Keratinocyte (primary cell): ENCODE data around the gene PLEKHA6. TPM values are rescaled to one million over a fixed set of nuclear protein-coding genes. Genes with fewer than 3 reads are reported as not detected.

Experiments used
- DNase-seq: peaks from one replicate; pipeline ENCODE4 v3.0.0-alpha.2; 2011; ENCODE audit warnings: low read depth, missing footprints, low spot score
- FAIRE-seq: peaks from 2 replicates; lab custom pipeline; 2011; peaks lifted over from hg19 to GRCh38; lab: Jason Lieb, UNC
- H2AFZ ChIP-seq: 2 replicates; pipeline ENCODE4 v1.6.0; 2012; ENCODE audit warnings: low read length, control low read depth, inconsistent platforms; ENCODE audit not compliant: control insufficient read depth
- H3K27ac ChIP-seq: 2 replicates; pipeline ENCODE4 v1.5.1; 2011; ENCODE audit warnings: low read length; ENCODE audit not compliant: control insufficient read depth, insufficient read depth
- H3K27me3 ChIP-seq: 3 replicates; pipeline ENCODE4 v1.6.0; 2011; ENCODE audit warnings: low read length; ENCODE audit not compliant: control insufficient read depth, insufficient read depth; ENCODE audit errors: extremely low read depth
- H3K36me3 ChIP-seq, 2 experiments: 2 replicates in 1 of 2; 3 replicates in 1 of 2; pipeline ENCODE4 v1.5.1; 2011; ENCODE audit warnings: low read length in 2 of 2, mild to moderate bottlenecking in 1 of 2; ENCODE audit not compliant: control insufficient read depth in 2 of 2, insufficient read depth in 2 of 2; ENCODE audit errors: extremely low read depth in 1 of 2
- H3K4me1 ChIP-seq: 3 replicates; pipeline ENCODE4 v1.5.1; 2011; ENCODE audit warnings: low read length; ENCODE audit not compliant: control insufficient read depth, insufficient read depth; ENCODE audit errors: extremely low read depth
- H3K4me2 ChIP-seq: 3 replicates; pipeline ENCODE4 v1.6.0; 2011; ENCODE audit warnings: low read depth, low read length; ENCODE audit not compliant: control insufficient read depth, insufficient read depth; ENCODE audit errors: extremely low read depth
- H3K4me3 ChIP-seq, 3 experiments: fragments of 200-600 bp in 1 of 3; sonication (generic) in 1 of 3; 2 replicates in 2 of 3; 3 replicates in 1 of 3; pipeline ENCODE4 v1.5.1; 2011 to 2016; ENCODE audit warnings: low read length in 3 of 3, mild to moderate bottlenecking in 3 of 3, control low read depth in 2 of 3, inconsistent platforms in 1 of 3, low read depth in 1 of 3, mixed read lengths in 1 of 3, mixed run types in 1 of 3, moderate library complexity in 1 of 3; ENCODE audit not compliant: control insufficient read depth in 2 of 3, insufficient read depth in 2 of 3; ENCODE audit errors: extremely low read depth in 1 of 3
- H3K79me2 ChIP-seq: 2 replicates; pipeline ENCODE4 v1.6.0; 2012; ENCODE audit warnings: low read length; ENCODE audit not compliant: control insufficient read depth, insufficient read depth
- H3K9ac ChIP-seq: 3 replicates; pipeline ENCODE4 v1.6.0; 2011; ENCODE audit warnings: low read length; ENCODE audit not compliant: control insufficient read depth, insufficient read depth; ENCODE audit errors: extremely low read depth
- H3K9me1 ChIP-seq: 3 replicates; pipeline ENCODE4 v1.6.0; 2011; ENCODE audit warnings: low read length; ENCODE audit not compliant: control insufficient read depth, insufficient read depth; ENCODE audit errors: extremely low read depth
- H3K9me3 ChIP-seq: 2 replicates; pipeline ENCODE4 v1.5.1; 2012; ENCODE audit warnings: low read depth, low read length; ENCODE audit not compliant: control insufficient read depth
- H4K20me1 ChIP-seq: 3 replicates; pipeline ENCODE4 v1.6.0; 2011; ENCODE audit warnings: low read length; ENCODE audit not compliant: control insufficient read depth, insufficient read depth; ENCODE audit errors: extremely low read depth
- EZH2 ChIP-seq: IDR thresholded peaks from one replicate; pipeline ENCODE4 v1.6.1; 2012; ENCODE audit warnings: inconsistent platforms, mild to moderate bottlenecking, low read length, moderate library complexity
- dilution Hi-C: fragments of 300-500 bp; cut with MboI; formaldehyde crosslinking; loops from one replicate; pipeline ENCODE4 v1.7.0; 2020; ENCODE audit warnings: low sequenced_read_pairs; ENCODE audit not compliant: extremely low pct_ligation_motif_present
- polyA plus RNA-seq, 5 experiments: library from polyadenylated mRNA; depleted of rRNA in 3 of 5; stranded (reverse) in 3 of 5; stranded (forward) in 1 of 5; unstranded in 1 of 5; fragments of >200 nt; gene quantifications; 1 replicate in 1 of 5; 2 replicates in 3 of 5; 3 replicates in 1 of 5; pipeline versions ENCODE4 v1.2.1 to v1.2.3, GENCODE V29; 2011 to 2012; ENCODE audit warnings: missing spikeins in 2 of 5, low read depth in 1 of 5, low replicate concordance in 1 of 5
- TF ChIP-seq, protein P1 (sequence below), 3 experiments: IDR thresholded peaks in 1 of 3; conservative IDR thresholded peaks in 1 of 3; optimal IDR thresholded peaks in 1 of 3; 2 replicates in 2 of 3; 3 replicates in 1 of 3; pipeline versions ENCODE3 to v1.5.1; 2011; ENCODE audit warnings: low read length in 3 of 3, mild to moderate bottlenecking in 3 of 3, moderate library complexity in 2 of 3, control low read depth in 1 of 3, inconsistent platforms in 1 of 3; ENCODE audit not compliant: insufficient read depth in 2 of 3; ENCODE audit errors: extremely low read depth in 1 of 3

PLEKHA6 gene
- polyA plus RNA-seq, 1 donor (not counting 4 experiments of a cell fraction or from before 2014, with no cell fraction given) = 1.5 TPM

DNA sequence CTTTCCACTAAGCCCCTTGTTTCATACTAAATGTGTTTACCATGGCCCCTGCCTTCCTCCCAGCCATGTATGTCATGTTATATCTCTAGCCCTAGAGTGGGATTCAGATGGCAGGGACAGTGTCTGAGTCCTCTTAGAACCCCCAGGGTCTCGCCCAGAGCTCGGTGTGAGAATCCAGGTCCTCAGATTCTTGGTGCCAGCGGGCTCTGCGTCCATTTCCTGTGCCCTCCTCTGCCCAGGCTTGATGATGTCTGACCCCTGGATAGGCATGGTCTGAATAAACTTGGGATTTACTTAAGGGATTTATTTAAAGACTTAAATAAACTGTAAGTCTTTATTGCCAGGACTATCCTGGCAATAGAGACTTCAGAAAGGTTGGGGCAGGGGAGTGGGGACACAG, 157.2 kb downstream of the PLEKHA6 start:
- H3K9me3 ChIP-seq = no peaks in the 10 kb centered on the region
- TF ChIP-seq, protein P1, sequence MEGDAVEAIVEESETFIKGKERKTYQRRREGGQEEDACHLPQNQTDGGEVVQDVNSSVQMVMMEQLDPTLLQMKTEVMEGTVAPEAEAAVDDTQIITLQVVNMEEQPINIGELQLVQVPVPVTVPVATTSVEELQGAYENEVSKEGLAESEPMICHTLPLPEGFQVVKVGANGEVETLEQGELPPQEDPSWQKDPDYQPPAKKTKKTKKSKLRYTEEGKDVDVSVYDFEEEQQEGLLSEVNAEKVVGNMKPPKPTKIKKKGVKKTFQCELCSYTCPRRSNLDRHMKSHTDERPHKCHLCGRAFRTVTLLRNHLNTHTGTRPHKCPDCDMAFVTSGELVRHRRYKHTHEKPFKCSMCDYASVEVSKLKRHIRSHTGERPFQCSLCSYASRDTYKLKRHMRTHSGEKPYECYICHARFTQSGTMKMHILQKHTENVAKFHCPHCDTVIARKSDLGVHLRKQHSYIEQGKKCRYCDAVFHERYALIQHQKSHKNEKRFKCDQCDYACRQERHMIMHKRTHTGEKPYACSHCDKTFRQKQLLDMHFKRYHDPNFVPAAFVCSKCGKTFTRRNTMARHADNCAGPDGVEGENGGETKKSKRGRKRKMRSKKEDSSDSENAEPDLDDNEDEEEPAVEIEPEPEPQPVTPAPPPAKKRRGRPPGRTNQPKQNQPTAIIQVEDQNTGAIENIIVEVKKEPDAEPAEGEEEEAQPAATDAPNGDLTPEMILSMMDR (optimal IDR thresholded peaks at IDR 0.05 in 1 of 3, IDR thresholded peaks at IDR 0.05 in 1 of 3, conservative IDR thresholded peaks at IDR 0.05 in 1 of 3; ENCODE audit: extremely low read depth in 1 of 3, insufficient read depth in 2 of 3, low read length in 3 of 3) = no peak
- TF ChIP-seq EZH2 = no peak
- no peak for FAIRE-seq
- no peak overlapping the region for H3K4me3 ChIP-seq
- dilution Hi-C loops = no loop called here
- no peak overlapping the region for H2AFZ ChIP-seq
- H3K9ac ChIP-seq = no peak overlapping the region
- no peaks in the 10 kb centered on the region for H3K27me3 ChIP-seq
- H3K4me2 ChIP-seq = no peak overlapping the region
- H3K79me2 ChIP-seq = no peaks in the 10 kb centered on the region
- DNase-seq = no peak
- H3K27ac ChIP-seq = no peak overlapping the region
- no peaks in the 10 kb centered on the region for H4K20me1 ChIP-seq
- no peaks in the 10 kb centered on the region for H3K9me1 ChIP-seq
- peaks cover 17% of the 10 kb centered on the region for H3K4me1 ChIP-seq
- no peaks in the 10 kb centered on the region for H3K36me3 ChIP-seq

DNA sequence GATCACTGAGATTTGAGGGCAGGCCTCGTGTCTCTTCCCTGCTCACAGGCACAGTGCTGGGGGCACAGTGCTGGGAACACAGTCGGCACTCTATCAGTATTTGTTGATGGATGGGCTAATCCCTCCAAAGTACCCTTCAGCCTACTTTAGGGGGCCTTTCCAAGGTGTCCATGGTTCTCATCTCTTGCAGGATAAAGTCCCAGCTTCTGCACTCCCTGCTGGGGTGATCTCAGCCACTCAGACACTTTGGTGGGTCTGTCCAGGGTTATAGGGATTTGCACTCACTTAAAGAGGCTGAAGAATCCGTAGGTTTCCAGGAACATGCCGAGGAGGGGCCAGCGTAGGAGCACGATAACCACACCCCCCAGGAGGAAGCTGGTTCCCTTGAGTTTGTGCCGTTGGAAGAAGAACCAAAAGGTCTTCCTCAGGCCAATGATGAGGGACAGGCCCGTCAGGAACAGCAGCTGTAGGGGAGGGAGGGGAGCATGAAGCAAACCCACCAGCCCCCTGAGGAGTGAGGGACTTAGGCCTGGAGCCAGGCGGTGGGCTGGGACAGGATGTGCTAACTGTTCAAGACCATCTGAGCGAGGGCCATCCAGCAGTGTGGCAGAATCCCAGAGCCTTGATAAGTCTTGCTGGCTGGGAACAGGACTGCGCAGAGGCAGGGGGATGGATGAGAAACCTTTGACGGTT, 158.2 kb downstream of the PLEKHA6 start:
- Histone ChIP-seq H3K27ac (no peak overlapping the region), H3K9me1 (no peaks in the 10 kb centered on the region), H3K27me3 (no peaks in the 10 kb centered on the region), H3K4me1 (peaks cover 17% of the 10 kb centered on the region), H2AFZ (no peak overlapping the region), H3K9me3 (no peaks in the 10 kb centered on the region), H3K4me2 (no peak overlapping the region), H4K20me1 (no peaks in the 10 kb centered on the region), H3K79me2 (no peaks in the 10 kb centered on the region), H3K9ac (no peak overlapping the region), H3K4me3 (no peak overlapping the region), H3K36me3 (no peaks in the 10 kb centered on the region)
- FAIRE-seq (no peak), DNase-seq (no peak)
- dilution Hi-C loops = no loop called here
- TF ChIP-seq, protein P1 (optimal IDR thresholded peaks at IDR 0.05 in 1 of 3, IDR thresholded peaks at IDR 0.05 in 1 of 3, conservative IDR thresholded peaks at IDR 0.05 in 1 of 3; ENCODE audit: extremely low read depth in 1 of 3, insufficient read depth in 2 of 3, low read length in 3 of 3) = no peak
- TF ChIP-seq EZH2 = no peak
